Spleen (tissue), 7 donors: ENCODE data around the gene NAE1.

Experiments
- POLR2A ChIP-seq, 3 donors: fragments of 450-650 bp; IDR thresholded peaks; one replicate each; pipeline ENCODE4 v1.5.1; 2017; ENCODE audit warnings: antibody characterized with exemption in 3 of 3, mild to moderate bottlenecking in 1 of 3
- POLR2AphosphoS5 ChIP-seq, 3 donors: sonication (generic); formaldehyde crosslinking; IDR thresholded peaks; one replicate each; pipeline ENCODE4 v1.5.1; 2017; ENCODE audit warnings: antibody characterized with exemption in 3 of 3
- TF ChIP-seq, protein P1 (sequence below), 11 experiments: fragments of 200-600 bp in 7 of 11; fragments of 450-650 bp in 4 of 11; sonication (generic) in 4 of 11; IDR thresholded peaks in 8 of 11; conservative IDR thresholded peaks in 3 of 11; 1 replicate in 7 of 11; 2 replicates in 4 of 11; pipeline versions ENCODE4 v1.4.0 to v1.8.0; 2016 to 2021; ENCODE audit warnings: antibody characterized with exemption in 11 of 11, inconsistent platforms in 4 of 11, mild to moderate bottlenecking in 1 of 11
- donor health status: DM: no; HTN: no; CAD: no; lungs with moderate emphysema.
- donor health status: DM: no; HTN: no; CAD: no.
- donor health status: DM: no; HTN: no; CAD: no.

DNA sequence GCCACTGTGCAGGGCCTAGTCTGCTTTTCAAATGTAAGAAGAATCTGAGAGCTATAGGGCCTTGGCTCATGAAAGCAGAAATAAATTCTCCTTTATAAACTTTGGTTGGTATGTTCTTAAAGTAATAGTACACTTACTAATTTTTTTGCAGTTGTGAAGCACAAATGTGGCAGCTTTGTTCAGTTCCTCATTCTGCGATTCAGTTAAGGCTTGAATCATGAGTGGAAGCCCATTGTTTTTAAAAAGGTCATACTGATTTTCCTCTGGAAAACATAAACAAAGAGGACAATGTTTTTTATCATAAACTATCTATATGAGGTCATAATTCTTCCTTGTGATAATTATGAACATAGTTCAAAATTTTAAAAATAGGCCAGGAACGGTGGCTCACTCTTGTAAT, 55.8 kb downstream of the NAE1 start:
- TF ChIP-seq, protein P1, sequence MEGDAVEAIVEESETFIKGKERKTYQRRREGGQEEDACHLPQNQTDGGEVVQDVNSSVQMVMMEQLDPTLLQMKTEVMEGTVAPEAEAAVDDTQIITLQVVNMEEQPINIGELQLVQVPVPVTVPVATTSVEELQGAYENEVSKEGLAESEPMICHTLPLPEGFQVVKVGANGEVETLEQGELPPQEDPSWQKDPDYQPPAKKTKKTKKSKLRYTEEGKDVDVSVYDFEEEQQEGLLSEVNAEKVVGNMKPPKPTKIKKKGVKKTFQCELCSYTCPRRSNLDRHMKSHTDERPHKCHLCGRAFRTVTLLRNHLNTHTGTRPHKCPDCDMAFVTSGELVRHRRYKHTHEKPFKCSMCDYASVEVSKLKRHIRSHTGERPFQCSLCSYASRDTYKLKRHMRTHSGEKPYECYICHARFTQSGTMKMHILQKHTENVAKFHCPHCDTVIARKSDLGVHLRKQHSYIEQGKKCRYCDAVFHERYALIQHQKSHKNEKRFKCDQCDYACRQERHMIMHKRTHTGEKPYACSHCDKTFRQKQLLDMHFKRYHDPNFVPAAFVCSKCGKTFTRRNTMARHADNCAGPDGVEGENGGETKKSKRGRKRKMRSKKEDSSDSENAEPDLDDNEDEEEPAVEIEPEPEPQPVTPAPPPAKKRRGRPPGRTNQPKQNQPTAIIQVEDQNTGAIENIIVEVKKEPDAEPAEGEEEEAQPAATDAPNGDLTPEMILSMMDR (IDR thresholded peaks at IDR 0.05 in 8 of 11, conservative IDR thresholded peaks at IDR 0.05 in 3 of 11), result no peak
- TF ChIP-seq POLR2A (IDR thresholded peaks at IDR 0.05), result no peak
- TF ChIP-seq POLR2AphosphoS5 (IDR thresholded peaks at IDR 0.05), result no peak
